Measurements from ENCODE around the gene PRTN3.

- TF ChIP-seq, protein P1, sequence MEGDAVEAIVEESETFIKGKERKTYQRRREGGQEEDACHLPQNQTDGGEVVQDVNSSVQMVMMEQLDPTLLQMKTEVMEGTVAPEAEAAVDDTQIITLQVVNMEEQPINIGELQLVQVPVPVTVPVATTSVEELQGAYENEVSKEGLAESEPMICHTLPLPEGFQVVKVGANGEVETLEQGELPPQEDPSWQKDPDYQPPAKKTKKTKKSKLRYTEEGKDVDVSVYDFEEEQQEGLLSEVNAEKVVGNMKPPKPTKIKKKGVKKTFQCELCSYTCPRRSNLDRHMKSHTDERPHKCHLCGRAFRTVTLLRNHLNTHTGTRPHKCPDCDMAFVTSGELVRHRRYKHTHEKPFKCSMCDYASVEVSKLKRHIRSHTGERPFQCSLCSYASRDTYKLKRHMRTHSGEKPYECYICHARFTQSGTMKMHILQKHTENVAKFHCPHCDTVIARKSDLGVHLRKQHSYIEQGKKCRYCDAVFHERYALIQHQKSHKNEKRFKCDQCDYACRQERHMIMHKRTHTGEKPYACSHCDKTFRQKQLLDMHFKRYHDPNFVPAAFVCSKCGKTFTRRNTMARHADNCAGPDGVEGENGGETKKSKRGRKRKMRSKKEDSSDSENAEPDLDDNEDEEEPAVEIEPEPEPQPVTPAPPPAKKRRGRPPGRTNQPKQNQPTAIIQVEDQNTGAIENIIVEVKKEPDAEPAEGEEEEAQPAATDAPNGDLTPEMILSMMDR (conservative IDR thresholded peaks at IDR 0.05; ENCODE audit: low read length) = no peak
- no peak for TF ChIP-seq EZH2phosphoT487 (IDR thresholded peaks at IDR 0.05; ENCODE audit: borderline replicate concordance)
These were observed 25.6 kb upstream of the PRTN3 start for GRCh38 chr19:815079-815774.

All from Loucy (cell line).